ENCODE data around the gene MBD1.
"Not testable (repeated sequence)": the region's sequence is repeated elsewhere in the genome, so short reads cannot be mapped to it uniquely, and the experiment has no call there.

Gene MBD1

GRCh38 chr18:50273203-50274043 is 7.9 kb downstream of the MBD1 start:
- no peak for DNase-seq (ENCODE audit: low spot score)

DNA sequence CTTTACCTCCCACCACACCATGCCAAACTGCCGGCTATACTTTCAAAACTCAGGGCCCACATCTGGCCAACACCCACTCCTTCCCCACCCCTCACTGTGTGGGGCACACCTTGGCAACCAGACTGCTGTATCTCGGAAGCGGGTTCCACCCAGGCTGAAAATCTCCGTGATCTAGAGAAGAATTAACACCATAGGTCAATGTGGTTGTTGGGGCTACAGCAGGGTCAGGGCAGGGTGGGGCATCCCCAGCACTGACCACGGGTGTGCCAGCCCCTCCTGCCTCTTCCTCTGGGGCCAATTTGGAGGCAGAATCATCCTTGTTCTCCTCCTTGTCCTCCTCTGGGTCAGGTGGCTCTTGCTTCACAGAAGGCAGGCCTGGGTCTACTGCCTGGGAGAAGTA is 8.8 kb downstream of the MBD1 start:
- DNase-seq (ENCODE audit: low spot score), result no peak

- peak; percentile 76 for DNase-seq (ENCODE audit: low spot score)
These were observed 13.1 kb downstream of the MBD1 start for GRCh38 chr18:50268022-50268747.

DNA sequence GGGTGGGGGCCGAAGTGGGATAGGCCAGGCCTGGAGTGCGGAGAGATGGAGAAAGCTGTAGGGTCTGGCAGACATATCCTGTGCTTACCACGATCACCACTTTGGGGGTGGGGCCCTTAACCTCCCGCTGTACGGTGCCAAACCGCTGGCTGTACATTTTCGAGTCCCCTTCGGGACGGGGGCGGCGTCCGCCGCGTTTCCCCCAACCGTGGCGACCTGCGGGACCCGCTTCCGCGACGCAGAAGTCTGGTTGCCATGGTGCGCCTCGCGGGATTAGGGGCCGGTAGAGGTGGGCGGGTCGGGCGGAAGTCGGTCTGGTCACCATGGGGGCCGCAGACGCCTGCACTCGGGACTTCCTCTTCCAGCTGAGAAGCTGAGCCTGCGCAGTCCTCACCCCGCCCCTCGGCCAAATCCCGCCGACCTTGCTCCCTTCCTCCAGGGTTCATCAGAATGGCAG is 15.0 kb downstream of the MBD1 start, which contains the start of gene CFAP53:
TSS of gene CFAP53 (minus strand) at position 248 of the 457 bp plus-strand sequence. CDS start at position 157, 91 bp downstream.
- DNase-seq (ENCODE audit: low spot score), result no peak

GRCh38 chr18:50262977-50263376 is 18.3 kb downstream of the MBD1 start:
- DNase-seq (ENCODE audit: low spot score), result no peak

GRCh38 chr18:50250935-50251334 is 30.4 kb downstream of the MBD1 start:
- no peak for DNase-seq (ENCODE audit: low spot score)

GRCh38 chr18:50249576-50249975 is 31.7 kb downstream of the MBD1 start:
- no peak for DNase-seq (ENCODE audit: low spot score)

- no peak for DNase-seq (ENCODE audit: low spot score)
These were observed 33.8 kb downstream of the MBD1 start for GRCh38 chr18:50247561-50247960.

DNA sequence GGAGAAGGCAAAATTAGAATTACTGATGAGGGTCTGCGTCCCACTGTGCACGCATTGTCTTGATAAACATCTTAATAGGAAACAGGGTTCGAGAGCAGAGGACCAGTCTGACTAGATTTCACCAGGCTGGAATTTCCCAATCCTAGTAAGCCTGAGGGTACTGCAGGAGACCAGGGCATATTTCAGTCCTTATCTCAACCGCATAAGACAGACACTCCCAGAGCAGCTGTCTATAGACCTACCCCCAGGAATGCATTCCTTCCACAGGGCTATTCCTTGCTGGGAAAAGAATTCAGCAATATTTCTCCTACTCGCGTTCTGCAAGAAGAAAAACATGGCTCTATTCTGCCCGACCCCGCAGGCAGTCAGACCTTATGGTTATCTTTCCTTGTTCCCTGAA is 39.6 kb downstream of the MBD1 start:
- DNase-seq (ENCODE audit: low spot score), result not testable (repeated sequence)

- no peak for DNase-seq (ENCODE audit: low spot score)
These were observed 41.2 kb downstream of the MBD1 start for GRCh38 chr18:50240080-50240563.

DNA sequence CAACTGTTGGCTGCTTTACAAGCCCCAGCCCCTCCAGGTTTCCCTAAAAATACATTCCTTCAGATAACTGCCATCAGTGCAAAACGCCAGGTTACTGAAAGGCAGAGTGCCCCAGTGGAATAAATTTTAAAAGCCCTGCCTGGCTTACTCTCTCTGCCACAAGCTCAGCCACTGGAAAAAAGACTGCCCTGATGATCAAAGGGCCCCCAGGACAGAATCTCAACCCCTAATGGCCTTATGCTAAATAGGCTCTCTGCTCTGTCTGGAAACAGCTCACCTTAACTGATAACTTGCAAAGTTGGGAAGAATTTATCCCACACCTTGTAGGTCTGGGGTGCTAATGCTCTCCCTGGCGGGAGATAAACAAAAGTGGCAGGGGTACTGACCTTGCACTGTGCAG is 48.9 kb downstream of the MBD1 start:
- no peak for DNase-seq (ENCODE audit: low spot score)

DNA sequence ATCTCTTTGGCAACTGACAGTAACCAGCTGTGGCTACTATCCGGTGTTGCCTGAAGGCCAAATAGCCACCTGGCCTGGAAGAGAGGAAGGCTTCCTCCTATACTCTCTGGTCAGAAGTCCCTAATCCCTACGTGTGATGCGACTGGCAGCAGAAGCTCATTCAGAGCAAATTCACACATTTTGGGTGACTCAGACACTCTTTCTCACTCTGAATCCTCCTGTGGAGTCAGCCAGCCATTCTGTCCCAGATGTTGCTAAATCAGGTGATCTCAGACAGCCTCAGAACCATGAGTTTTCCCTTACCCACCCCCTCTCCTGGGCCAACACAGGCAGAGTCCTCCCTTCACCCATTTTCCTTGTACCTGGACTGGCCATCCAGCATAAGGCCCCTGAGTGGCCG is 49.7 kb downstream of the MBD1 start:
- DNase-seq (ENCODE audit: low spot score), result no peak

- DNase-seq (ENCODE audit: low spot score), result not testable (repeated sequence)
These were observed 61.1 kb downstream of the MBD1 start for GRCh38 chr18:50220249-50220648.

Data from hematopoietic multipotent progenitor cell treated with erythropoietin and hydrocortisone succinate and interleukin-3 and kit ligand, for 17 days (in vitro differentiated cells).